ENCODE measurements around the gene ASCL1.

The ASCL1 gene

DNA sequence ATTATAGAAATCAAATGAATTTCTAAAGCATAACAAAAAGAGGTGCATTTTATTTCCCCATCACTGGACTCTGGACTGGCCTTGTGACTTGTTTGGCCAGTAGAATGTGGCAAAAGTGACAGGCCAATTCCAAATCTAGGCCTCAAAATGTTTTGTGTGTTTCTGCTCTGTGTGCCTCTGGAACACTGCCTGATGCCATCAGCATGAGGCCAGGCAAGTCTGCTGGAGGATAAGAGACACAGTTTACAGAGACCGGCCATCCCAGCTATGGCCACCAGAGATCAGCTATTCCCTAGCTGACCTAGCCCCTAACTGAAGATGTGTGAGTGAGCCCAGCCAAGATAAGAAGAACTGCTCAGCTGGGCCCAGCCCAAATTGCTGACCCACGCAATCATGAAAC, 32.9 kb downstream of the ASCL1 start:
- DNase-seq = no peak

- DNase-seq = no peak
These were observed 34.8 kb downstream of the ASCL1 start for GRCh38 chr12:102992297-102992696.

- no peak for DNase-seq
These were observed 35.2 kb downstream of the ASCL1 start for GRCh38 chr12:102992720-102993119.

DNA sequence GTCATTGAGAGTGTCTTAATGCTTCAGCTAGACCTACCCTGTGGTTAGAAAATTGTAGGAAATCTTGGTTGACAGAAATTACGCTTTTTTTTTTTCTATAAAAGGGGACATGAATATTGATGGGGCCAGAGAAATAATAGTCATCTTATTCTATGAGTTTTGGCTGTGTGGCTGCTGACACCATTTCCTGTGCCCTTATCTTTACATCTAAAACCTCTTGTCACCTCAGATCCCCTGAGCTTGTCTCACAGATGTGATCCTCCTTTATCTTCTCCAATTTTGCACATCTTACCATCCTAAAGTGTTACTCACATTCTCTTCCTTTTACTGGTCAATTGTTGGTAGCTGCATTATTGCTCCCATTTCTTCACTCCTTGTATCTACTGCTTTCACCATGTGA, 36.1 kb downstream of the ASCL1 start:
- DNase-seq = no peak

DNA sequence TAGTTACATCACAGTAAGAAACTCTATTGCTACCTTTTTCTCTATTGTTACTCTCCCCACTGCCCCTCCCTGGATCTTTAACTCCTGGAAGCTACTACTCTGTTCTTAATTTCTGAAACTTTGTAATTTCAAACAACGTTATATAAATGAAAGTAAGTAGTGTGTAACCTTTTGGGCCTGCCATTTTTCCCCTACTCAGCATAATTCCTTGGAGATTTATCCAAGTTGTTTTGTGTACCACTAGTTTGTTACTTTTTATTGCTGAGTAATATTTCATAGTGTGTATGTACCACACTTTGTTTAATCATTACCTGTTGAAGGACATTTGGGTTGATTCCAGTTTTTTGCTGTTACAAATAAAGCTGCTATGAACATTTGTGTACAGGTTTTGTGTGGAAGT, 37.9 kb downstream of the ASCL1 start:
- DNase-seq = no peak
